Measurements from ENCODE around the gene WDFY4. TPM values are rescaled to one million over a fixed set of nuclear protein-coding genes. Genes with fewer than 3 reads are reported as not detected.

The WDFY4 gene
- total RNA-seq, 1 donor = not detected

DNA sequence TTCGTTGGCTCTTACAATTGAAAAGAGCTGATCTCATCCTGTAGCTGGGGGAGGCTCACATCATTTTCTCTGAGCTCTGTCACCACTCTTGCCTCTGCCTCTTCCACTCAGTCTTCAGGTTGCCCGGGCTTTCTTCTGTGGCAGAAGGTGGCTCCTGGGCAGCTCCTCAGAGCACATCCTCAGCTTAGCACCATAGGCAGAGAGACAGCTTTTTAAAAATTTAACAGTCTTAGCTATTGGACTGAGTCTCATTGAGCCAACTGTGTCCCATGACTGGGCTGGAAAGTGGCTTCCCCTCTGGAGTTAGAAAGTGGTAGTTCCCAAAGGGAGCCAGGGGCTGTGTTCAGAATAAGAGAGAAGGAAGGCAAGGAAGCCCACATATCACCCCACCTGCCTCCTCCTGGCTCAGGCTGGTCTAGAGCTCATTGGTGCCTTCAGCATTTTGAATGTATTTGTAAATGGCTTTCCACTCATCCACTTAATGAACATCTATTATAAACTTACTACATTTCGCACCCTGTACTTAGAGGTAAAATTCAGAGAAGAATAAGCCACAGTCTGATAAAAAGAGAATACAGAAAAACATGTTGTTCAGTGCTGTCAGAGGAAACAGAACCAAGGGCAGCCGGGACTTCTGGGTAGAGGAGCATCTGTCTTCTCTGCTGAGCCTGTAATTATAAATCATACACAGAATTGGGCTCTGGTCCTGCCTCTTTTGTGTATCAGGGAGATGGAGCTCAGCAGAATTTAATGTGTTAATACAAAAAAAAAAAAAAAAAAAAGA is 119.3 kb downstream of the WDFY4 start:
- TF ChIP-seq, protein P1, sequence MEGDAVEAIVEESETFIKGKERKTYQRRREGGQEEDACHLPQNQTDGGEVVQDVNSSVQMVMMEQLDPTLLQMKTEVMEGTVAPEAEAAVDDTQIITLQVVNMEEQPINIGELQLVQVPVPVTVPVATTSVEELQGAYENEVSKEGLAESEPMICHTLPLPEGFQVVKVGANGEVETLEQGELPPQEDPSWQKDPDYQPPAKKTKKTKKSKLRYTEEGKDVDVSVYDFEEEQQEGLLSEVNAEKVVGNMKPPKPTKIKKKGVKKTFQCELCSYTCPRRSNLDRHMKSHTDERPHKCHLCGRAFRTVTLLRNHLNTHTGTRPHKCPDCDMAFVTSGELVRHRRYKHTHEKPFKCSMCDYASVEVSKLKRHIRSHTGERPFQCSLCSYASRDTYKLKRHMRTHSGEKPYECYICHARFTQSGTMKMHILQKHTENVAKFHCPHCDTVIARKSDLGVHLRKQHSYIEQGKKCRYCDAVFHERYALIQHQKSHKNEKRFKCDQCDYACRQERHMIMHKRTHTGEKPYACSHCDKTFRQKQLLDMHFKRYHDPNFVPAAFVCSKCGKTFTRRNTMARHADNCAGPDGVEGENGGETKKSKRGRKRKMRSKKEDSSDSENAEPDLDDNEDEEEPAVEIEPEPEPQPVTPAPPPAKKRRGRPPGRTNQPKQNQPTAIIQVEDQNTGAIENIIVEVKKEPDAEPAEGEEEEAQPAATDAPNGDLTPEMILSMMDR (IDR thresholded peaks at IDR 0.05; ENCODE audit: insufficient read depth, low read length) = no peak
- no peak overlapping the region for H3K4me3 ChIP-seq (ENCODE audit: low read depth, low read length)
- no peak for DNase-seq (ENCODE audit: low read depth)

GRCh38 chr10:48804740-48805182 is 120.1 kb downstream of the WDFY4 start:
- DNase-seq (ENCODE audit: low read depth) = no peak
- TF ChIP-seq, protein P1 (IDR thresholded peaks at IDR 0.05; ENCODE audit: insufficient read depth, low read length) = no peak

GRCh38 chr10:48805411-48805810 is 120.7 kb downstream of the WDFY4 start:
- no peak overlapping the region for H3K4me3 ChIP-seq (ENCODE audit: low read depth, low read length)
- TF ChIP-seq, protein P1 (IDR thresholded peaks at IDR 0.05; ENCODE audit: insufficient read depth, low read length) = no peak
- DNase-seq (ENCODE audit: low read depth) = no peak

More at GRCh38 chr10:48804740-48805182, 120.1 kb downstream of the WDFY4 start:
- H3K4me3 ChIP-seq (ENCODE audit: low read depth, low read length) = no peak overlapping the region

DNA sequence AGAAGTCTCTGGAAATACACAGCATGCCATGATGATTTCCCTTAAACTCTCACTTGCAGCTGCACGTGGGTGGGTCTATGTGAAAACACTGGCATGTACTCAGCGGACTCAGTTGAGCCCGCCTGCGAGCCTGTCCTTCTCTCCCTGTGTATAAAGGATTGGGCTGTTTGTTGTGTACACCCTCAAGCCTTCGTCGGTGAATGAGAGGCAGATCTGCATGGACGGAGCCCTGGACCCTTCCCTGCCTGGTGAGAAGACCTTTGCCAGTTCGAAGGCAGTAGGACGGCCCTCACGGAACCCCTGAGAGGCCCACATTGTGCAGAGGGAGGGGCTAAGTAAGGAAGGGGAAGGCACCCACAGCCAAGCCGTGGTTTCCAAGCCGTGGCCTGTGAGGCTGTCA is 121.2 kb downstream of the WDFY4 start:
- DNase-seq (ENCODE audit: low read depth) = no peak
- H3K4me3 ChIP-seq (ENCODE audit: low read depth, low read length) = no peak overlapping the region
- TF ChIP-seq, protein P1 (IDR thresholded peaks at IDR 0.05; ENCODE audit: insufficient read depth, low read length) = no peak

DNA sequence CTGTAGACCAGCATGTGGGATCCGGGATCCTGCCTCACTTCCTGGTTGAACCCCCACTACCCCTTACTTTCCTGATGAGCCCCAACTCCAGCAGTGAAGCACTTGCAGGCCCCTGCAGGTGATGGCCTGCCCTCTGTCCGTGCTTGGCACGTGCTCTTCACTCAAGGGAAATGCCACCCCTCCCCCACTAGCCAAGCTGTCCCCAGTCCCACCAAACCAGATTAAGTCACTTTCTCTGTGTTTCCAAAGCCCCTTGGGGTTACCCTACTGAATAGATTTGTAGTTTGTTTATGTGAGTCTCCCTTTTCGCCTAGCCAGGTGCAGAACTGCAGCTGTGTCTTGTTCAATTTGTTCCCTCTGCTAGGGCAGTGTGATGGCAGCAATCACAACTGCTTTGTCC is 121.7 kb downstream of the WDFY4 start:
- TF ChIP-seq, protein P1 (IDR thresholded peaks at IDR 0.05; ENCODE audit: insufficient read depth, low read length) = no peak
- DNase-seq (ENCODE audit: low read depth) = no peak
- H3K4me3 ChIP-seq (ENCODE audit: low read depth, low read length) = no peak overlapping the region

DNA sequence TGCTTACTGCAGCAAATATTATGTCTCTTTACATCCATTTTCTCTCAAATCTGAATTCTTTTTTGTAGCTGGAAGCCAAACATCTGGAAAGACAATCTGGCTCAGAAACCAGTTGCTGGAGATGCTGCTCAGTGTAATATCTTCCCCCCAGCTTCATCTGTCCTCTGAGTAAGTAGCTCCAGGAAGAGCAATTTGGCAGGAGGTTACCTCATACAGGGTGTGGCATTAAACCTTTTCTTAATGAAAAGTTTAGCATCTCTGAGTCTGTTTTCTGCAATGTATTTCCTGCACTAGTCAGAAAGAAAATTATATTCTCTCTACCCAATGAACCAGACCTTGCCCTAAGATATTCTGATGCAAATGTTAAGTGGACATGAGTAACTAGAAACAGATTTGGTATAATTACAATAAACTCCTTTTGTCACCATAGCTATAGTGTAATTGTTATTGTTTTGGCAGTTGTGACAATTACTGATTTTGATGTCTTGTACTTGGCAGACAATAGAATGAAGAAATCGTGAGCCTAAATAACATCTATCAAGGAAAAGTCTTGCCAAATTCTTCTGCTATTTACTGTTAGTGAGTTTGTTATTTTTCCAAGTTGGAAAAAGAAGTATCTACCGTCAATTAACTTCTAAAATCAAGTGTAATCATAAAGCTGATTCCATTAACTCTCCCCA is 123.3 kb downstream of the WDFY4 start:
- H3K4me3 ChIP-seq (ENCODE audit: low read depth, low read length) = no peak overlapping the region
- DNase-seq (ENCODE audit: low read depth) = no peak
- TF ChIP-seq, protein P1 (IDR thresholded peaks at IDR 0.05; ENCODE audit: insufficient read depth, low read length) = no peak

All from fibroblast of the aortic adventitia (primary cell).